OCI-M1 (cell line): ENCODE measurements around the gene FAM219A.
"Not testable (repeated sequence)": the region's sequence is repeated elsewhere in the genome, so short reads cannot be mapped to it uniquely, and the experiment has no call there.

Experiments
- DNase-seq: peaks from one replicate; lab custom pipeline; 2025; lab: John Stamatoyannopoulos, UW

FAM219A gene

GRCh38 chr9:34482746-34483145 is 24.4 kb upstream of the FAM219A start:
- not testable (repeated sequence) for DNase-seq

GRCh38 chr9:34481620-34482019 is 23.2 kb upstream of the FAM219A start:
- DNase-seq: not testable (repeated sequence)

- no peak for DNase-seq
These were observed 21.1 kb upstream of the FAM219A start for GRCh38 chr9:34479431-34479866.

- DNase-seq: no peak
These were observed 19.2 kb upstream of the FAM219A start for GRCh38 chr9:34477541-34477940.

DNA sequence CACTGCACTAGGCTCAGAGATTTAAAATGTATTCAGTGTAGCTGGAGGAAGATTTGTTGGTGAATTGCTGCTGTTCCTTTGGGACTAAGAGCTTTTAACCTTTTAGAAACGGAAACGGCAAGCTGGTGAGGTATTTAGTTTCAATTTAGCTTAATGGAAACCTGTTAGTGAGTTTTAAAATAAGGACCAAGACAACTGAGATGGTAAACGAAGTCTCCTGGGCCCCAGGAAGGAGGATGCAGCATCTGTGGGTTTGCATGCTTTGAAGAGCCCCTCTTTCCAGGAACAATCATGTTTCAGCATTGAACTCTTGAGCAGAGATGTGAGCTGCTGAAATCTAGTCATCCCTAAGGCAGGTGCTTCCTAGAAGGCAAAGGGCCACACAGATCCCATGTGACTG is 16.7 kb upstream of the FAM219A start:
- no peak for DNase-seq

- DNase-seq: no peak
These were observed 7.1 kb upstream of the FAM219A start for GRCh38 chr9:34465468-34465867.

DNA sequence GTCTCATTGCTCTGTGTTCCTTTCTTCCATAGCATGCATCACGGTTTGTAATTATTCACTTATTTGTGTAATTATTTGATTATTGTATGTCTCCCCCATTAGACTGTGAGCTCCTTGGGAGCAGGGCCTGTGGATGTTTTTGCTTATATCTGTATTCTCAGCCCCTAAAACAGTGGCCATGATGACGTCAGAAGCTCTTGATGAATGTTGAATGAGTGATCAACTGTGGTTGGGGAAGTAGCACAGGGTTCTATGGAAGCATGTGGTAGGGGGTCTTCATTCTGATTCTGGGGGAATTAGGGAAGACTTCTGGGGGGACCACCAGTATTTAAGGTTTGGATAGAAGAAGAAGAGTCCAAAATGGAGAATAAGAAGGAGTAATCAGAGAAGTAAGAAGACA is 6.2 kb upstream of the FAM219A start:
- no peak for DNase-seq

DNA sequence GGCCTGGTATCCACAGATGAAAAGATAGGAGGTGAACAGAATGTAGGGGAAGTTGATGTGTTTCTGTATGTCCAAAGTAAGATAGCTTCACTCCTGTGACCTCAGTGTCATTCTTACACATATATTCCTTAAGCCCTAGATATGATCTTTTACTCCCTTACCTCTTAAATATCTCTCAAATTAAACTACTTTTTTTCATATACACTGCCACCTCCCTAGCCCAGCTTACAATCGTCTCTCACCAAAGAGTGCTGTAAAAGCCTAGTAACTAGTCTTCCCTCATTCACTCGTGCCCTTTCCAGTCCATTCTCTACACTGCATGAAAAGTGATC is 5.5 kb upstream of the FAM219A start:
- no peak for DNase-seq

DNA sequence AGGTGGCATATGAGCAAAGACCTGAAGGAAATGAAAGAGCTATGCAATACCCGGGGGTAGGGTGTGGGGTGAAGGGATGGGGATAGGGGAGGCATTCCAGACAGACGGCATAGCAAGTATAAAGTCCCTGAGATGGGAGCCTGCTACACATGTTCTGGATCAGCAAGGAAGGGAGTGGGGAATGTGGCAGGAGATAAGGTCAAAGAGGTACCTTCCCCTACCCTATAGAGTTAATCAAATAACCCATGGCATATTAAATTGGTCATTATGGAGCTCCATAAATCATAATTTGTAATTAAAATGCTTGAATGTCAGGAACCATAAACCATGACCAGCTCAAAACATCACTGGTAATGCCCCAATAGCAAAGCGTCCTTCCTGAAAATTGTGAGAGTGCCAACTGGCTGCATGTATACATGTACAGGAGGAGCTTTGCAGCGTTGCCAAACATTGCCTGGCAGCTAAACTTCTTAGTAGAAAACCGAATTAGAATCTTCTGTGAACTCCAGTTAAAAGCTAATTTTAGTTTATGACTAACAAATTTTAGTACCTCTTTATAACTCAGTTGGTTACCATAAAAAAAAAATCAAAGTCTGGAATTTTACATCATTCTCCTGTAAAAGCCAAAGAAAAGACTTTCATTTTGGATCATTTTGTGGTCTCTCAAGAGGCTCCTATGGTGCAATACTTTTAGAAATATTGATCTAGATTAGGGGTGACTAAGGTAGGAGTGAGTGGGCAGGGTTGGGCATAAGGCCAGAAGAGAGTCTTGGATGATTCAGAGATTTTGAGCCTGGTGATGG is 4.9 kb upstream of the FAM219A start:
- DNase-seq: peak; percentile 63

DNA sequence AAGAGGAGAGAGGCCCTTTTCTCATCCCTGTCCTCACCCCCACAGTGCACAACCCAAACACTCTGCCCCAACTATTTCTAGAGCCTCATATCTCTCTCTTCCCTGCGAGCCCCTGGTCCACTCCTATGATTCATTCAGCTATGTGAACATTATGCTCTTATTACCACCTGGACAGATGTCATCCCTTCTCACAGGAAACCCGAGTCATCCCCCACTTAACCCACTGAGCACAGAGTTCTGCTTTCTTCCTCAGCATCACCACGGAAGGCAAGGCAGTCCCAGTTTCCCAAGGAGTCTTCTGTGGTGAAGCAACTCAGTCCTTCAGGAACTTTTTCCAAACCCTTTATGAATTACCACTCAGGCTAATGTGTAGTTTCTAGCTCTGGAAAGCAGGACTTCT is 1.6 kb upstream of the FAM219A start:
- no peak for DNase-seq

DNA sequence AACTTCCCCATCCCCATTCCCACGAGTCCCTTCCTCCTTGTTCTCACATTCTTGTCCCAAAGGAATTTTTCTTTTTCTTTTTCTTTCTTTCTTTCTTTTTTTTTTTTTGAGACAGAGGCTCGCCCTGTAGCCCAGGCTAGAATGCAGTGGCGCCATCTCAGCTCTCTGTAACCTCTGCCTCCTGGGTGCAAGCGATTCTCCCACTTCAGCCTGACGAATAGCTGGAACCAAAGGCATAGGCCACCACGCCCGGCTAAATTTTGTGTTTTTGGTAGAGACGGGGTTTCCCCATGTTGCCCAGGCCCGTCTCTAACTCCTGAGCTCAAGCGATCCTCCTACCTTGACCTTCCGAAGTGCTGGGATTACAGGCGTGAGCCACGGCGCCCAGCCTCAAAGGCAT is 986 bp upstream of the FAM219A start:
- DNase-seq: no peak

DNA sequence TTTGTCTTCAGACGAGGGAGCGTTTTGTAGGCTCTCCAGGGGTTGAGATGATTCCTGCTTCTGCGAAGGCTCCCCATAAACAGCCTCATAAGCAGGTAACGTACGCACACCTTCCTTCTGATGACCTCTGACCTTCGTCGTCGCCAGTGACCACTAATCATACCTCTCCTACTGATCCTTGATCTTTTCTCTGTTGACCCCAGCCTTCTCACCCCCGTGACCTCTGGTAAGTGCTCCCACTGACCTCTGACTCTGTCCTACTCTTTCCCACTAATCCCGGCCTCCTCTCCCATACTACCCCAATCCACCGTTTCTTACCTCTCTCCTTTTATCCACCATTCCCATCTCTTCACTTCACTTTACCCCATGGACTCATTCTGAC is 580 bp upstream of the FAM219A start:
- DNase-seq: no peak

GRCh38 chr9:34457266-34458012 is 931 bp downstream of the FAM219A start:
- no peak for DNase-seq

- no peak for DNase-seq
These were observed 1.6 kb downstream of the FAM219A start for GRCh38 chr9:34456746-34457145.

DNA sequence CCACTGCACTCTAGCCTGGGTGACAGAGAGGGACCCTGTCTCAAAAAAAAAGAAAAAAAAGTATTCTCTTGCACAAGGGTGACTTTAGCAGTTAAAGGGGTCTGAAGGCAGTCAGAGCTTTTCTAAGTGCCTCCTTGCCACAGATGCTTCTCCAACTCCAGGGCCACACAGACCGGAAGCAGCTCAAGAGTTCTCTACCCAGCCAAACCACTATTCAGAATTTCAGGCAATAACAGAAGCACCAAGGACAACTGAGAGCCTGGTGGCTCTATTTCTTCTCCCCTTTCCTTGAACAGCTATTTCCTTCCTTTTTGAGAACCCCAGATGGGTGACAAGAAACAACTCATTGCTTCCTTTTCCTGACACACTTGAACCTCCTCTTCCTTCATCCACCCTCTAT is 2.2 kb downstream of the FAM219A start:
- no peak for DNase-seq

- peak; percentile 44 for DNase-seq
These were observed 3.8 kb downstream of the FAM219A start for GRCh38 chr9:34454571-34455065.

DNA sequence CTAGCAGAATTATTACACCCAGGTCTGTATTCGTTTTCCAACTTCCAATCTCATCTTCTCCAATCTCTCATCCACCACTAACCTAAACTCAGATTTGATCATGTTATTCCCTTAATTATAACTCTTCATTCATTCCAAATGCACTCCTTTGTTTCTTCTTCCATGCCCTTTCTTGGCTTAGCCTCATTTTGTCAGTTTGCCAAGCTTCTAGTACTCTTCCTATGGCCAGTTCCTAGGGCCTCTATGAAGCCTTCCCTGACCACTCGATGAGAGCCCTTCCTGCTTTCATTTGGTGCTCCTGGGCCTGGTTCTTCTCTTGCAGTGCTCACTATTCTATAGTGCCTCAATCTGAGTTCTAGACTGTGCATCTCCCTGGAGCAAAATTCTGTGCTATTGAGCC is 5.8 kb downstream of the FAM219A start:
- DNase-seq: no peak

GRCh38 chr9:34451545-34451944 is 6.8 kb downstream of the FAM219A start:
- DNase-seq: no peak

DNA sequence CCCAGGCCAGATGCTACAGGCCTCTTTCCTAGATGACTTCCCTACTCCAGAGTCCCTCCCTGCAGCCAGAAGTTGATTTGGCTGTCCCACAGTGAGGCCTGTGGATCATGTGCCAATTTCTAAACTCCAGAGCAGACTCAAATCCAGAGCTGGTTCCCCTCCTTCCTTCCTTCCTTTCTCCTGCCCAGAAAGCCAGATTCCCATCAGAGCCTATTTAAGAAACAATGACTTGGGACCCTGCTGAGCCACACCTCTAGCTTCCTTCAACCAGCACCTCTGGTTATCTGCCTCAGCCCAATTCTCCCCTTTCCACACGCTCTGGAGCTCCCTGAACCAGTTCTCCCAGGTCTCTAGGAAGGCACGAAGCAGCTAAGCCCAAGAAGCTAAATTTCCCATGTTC is 7.2 kb downstream of the FAM219A start:
- DNase-seq: no peak

GRCh38 chr9:34450644-34451043 is 7.7 kb downstream of the FAM219A start:
- no peak for DNase-seq

DNA sequence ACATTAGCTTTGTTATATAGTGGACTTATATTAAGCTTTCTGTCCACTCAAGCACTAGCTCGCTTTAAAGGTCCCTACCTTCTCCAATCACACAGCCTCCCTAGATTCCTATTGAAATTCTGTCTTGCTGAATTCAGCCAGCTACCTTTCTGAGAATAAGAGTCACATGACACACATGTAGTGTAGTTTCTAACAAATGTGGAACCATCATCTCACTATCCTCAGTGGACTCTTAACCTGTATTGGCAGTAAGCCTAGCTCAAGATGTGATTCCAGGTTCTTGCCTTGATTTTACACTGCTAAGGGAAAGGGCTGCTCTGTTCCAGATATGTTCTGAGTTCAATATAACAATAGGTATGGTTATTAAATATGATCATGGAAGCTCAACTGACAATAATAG is 11.4 kb downstream of the FAM219A start:
- no peak for DNase-seq

GRCh38 chr9:34446468-34446891 is 11.9 kb downstream of the FAM219A start:
- DNase-seq: no peak

GRCh38 chr9:34443976-34444375 is 14.4 kb downstream of the FAM219A start:
- no peak for DNase-seq
